WTC11 (cell line): ENCODE measurements around the gene ZNF761.
"Not testable (repeated sequence)": the region's sequence is repeated elsewhere in the genome, so short reads cannot be mapped to it uniquely, and the experiment has no call there.

Experiments
- ESRRA ChIP-seq: sonication (generic); formaldehyde crosslinking; IDR thresholded peaks from 2 replicates; pipeline ENCODE4 v1.8.1; 2022; ENCODE audit warnings: mild to moderate bottlenecking, missing genetic modification reagents, borderline replicate concordance
- NR3C1 ChIP-seq: sonication (generic); formaldehyde crosslinking; conservative IDR thresholded peaks from 2 replicates; pipeline ENCODE4 v1.8.1; 2023; ENCODE audit warnings: low read depth, mild to moderate bottlenecking, missing genetic modification reagents
- TF ChIP-seq, protein P1 (sequence below): fragments of 200-600 bp; IDR thresholded peaks from 2 replicates; pipeline ENCODE4 v1.8.0; 2022; ENCODE audit warnings: antibody characterized with exemption

- not testable (repeated sequence) for TF ChIP-seq ESRRA, NR3C1 (CRISPR knock-in tag)
- TF ChIP-seq, protein P1, sequence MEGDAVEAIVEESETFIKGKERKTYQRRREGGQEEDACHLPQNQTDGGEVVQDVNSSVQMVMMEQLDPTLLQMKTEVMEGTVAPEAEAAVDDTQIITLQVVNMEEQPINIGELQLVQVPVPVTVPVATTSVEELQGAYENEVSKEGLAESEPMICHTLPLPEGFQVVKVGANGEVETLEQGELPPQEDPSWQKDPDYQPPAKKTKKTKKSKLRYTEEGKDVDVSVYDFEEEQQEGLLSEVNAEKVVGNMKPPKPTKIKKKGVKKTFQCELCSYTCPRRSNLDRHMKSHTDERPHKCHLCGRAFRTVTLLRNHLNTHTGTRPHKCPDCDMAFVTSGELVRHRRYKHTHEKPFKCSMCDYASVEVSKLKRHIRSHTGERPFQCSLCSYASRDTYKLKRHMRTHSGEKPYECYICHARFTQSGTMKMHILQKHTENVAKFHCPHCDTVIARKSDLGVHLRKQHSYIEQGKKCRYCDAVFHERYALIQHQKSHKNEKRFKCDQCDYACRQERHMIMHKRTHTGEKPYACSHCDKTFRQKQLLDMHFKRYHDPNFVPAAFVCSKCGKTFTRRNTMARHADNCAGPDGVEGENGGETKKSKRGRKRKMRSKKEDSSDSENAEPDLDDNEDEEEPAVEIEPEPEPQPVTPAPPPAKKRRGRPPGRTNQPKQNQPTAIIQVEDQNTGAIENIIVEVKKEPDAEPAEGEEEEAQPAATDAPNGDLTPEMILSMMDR: not testable (repeated sequence)
Observed at GRCh38 chr19:53498024-53498395, 66.2 kb downstream of the ZNF761 start.
